ENCODE data around the gene KRTAP8-1.

The KRTAP8-1 gene

DNA sequence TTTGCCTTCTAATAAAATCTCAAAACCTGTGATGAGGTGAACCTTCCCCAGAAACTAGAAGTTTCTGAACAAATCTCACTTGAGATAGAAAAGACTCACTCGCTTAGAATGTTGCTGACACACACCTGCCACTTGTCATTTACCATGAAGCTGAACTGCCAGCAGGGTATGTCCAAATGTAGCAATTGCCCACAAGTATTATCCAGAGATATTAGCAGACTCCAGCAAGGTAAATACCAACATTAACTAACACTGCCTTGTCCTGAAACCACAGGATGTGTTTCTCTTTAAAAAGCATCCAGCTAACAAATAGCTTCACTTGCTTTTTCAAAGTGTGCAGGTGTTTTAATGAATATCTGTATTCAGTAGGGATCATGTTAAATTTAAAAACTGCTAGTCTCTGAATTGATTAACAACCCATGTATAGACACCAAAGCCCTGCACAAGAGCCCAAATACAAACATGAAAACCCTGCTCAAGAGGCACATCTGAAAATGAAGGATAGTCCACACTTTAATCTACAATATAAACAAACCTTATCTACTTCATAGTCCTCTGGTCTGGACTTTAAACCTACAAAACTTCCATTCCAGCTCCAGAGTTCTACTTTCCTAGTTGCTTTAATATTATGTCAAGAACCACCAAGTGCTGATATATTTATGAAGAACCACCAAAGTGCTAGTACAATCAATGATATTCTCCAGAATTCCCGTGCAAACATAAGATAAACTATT lies 19.3 kb downstream of the KRTAP8-1 start:
- no peak for DNase-seq
- no peaks in the 10 kb centered on the region for H3K27me3 ChIP-seq (replicated peaks; ENCODE audit: control insufficient read depth, insufficient read depth, low read length, poor library complexity, severe bottlenecking)
- H3K27ac ChIP-seq (ENCODE audit: insufficient read depth, low read length, poor library complexity, severe bottlenecking) = no peak overlapping the region
- H3K4me3 ChIP-seq (ENCODE audit: insufficient read depth, low read depth, low read length, poor library complexity, severe bottlenecking) = no peak overlapping the region
- no peaks in the 10 kb centered on the region for H3K36me3 ChIP-seq (ENCODE audit: control insufficient read depth, insufficient read depth, low read length)
- H3K4me1 ChIP-seq (ENCODE audit: control insufficient read depth, insufficient read depth, low read length, poor library complexity, severe bottlenecking) = no peaks in the 10 kb centered on the region
- no peaks in the 10 kb centered on the region for H3K9me3 ChIP-seq (ENCODE audit: control insufficient read depth, low read length)

DNA sequence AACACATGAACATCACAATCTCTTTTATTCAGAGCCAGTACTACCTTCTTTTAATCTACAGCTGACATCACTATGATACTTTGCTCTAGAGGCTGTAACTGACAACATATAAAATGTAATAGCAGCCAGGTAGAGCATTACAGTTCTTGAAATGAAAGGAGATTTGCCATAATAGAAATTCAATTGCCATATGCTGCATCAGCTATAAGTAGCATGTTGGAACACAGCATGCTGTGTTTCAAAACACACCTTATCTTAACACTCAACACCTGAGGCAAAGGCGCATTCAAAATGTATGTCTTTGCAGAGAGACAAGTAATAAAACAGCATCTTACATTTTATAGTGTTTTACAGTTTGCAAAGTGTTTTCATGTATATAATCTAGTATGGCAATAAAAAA lies 33.8 kb downstream of the KRTAP8-1 start:
- no peak for DNase-seq
- Histone ChIP-seq H3K27ac (ENCODE audit: insufficient read depth, low read length, poor library complexity, severe bottlenecking) (no peak overlapping the region), H3K36me3 (ENCODE audit: control insufficient read depth, insufficient read depth, low read length) (no peaks in the 10 kb centered on the region), H3K9me3 (ENCODE audit: control insufficient read depth, low read length) (no peaks in the 10 kb centered on the region), H3K4me1 (ENCODE audit: control insufficient read depth, insufficient read depth, low read length, poor library complexity, severe bottlenecking) (no peaks in the 10 kb centered on the region), H3K27me3 (replicated peaks; ENCODE audit: control insufficient read depth, insufficient read depth, low read length, poor library complexity, severe bottlenecking) (no peaks in the 10 kb centered on the region), H3K4me3 (ENCODE audit: insufficient read depth, low read depth, low read length, poor library complexity, severe bottlenecking) (no peak overlapping the region)

DNA sequence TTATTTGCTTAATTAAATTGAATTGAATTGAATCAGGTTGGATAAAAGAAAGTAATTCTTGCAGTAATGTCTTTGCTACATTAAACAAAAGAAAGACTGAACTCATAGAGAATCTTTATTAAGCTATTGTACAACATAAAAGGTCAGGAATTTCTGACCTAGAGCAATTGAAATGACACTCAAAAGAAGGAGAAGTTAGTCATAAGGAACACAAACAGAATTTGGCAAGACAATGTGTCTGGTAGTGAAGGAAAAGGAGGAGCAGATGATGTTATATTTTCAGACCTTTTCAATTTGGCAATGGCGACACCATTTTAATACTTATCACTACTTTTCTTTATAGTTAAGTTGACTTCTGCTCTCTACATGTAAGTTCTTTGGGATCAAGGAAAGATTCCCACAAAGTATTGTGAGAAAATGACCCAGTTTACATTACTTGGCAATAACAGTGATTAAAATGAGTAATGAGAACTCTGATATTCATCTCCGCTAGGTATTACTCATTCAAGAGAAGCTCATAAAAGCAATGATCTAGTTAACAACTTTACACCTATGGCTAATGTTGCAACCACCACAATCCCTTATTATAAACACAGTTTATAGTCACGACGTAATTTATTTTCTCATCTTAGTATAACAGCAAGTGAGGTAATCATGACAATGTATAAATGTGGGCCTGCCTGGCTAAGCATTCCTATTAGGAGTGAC lies 43.2 kb downstream of the KRTAP8-1 start:
- Histone ChIP-seq H3K27ac (ENCODE audit: insufficient read depth, low read length, poor library complexity, severe bottlenecking) (no peak overlapping the region), H3K9me3 (ENCODE audit: control insufficient read depth, low read length) (no peaks in the 10 kb centered on the region), H3K4me3 (ENCODE audit: insufficient read depth, low read depth, low read length, poor library complexity, severe bottlenecking) (no peak overlapping the region), H3K27me3 (replicated peaks; ENCODE audit: control insufficient read depth, insufficient read depth, low read length, poor library complexity, severe bottlenecking) (no peaks in the 10 kb centered on the region), H3K36me3 (ENCODE audit: control insufficient read depth, insufficient read depth, low read length) (no peaks in the 10 kb centered on the region), H3K4me1 (ENCODE audit: control insufficient read depth, insufficient read depth, low read length, poor library complexity, severe bottlenecking) (no peaks in the 10 kb centered on the region)
- DNase-seq = no peak

Data from effector memory CD4-positive, alpha-beta T cell (primary cell).